22Rv1 (cell line): ENCODE measurements around the gene AMPD3.

ENCODE experiments used
- ZFX ChIP-seq: fragments of 450-650 bp; IDR thresholded peaks from 2 replicates; pipeline ENCODE4 v1.6.1; 2017; ENCODE audit warnings: antibody characterized with exemption, borderline replicate concordance
- TF ChIP-seq, protein P1 (sequence below): fragments of 450-650 bp; IDR thresholded peaks from 2 replicates; pipeline ENCODE4 v1.5.1; 2017; ENCODE audit warnings: mild to moderate bottlenecking

DNA sequence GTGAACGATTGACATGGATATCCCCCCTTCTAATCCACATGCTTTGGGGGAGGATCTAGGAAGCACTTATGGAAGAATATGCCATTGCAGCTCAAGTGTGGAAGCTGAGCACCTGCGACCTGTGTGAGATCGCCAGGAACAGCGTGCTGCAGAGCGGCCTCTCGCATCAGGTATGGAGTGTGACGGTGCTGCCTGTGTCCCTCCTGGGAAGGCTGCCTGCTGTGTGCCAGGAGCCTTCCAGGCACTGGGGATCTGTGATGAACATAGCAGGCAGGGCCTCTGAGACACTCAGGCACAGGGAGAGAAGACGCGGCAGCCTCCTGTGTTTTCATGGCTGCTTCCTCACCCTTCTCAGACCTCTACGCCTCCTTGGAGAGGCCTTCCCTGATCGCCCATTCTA, 49.4 kb downstream of the AMPD3 start:
- TF ChIP-seq, protein P1, sequence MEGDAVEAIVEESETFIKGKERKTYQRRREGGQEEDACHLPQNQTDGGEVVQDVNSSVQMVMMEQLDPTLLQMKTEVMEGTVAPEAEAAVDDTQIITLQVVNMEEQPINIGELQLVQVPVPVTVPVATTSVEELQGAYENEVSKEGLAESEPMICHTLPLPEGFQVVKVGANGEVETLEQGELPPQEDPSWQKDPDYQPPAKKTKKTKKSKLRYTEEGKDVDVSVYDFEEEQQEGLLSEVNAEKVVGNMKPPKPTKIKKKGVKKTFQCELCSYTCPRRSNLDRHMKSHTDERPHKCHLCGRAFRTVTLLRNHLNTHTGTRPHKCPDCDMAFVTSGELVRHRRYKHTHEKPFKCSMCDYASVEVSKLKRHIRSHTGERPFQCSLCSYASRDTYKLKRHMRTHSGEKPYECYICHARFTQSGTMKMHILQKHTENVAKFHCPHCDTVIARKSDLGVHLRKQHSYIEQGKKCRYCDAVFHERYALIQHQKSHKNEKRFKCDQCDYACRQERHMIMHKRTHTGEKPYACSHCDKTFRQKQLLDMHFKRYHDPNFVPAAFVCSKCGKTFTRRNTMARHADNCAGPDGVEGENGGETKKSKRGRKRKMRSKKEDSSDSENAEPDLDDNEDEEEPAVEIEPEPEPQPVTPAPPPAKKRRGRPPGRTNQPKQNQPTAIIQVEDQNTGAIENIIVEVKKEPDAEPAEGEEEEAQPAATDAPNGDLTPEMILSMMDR, result no peak
- no peak for TF ChIP-seq ZFX
